Gastrocnemius medialis (tissue), 4 donors: Measurements from ENCODE around the gene PROSER2.

Experiments used
- POLR2A ChIP-seq, 2 donors: fragments of 450-650 bp; IDR thresholded peaks; one replicate each; pipeline ENCODE4 v1.6.1; 2017; ENCODE audit warnings: antibody characterized with exemption in 2 of 2, mild to moderate bottlenecking in 2 of 2, moderate library complexity in 2 of 2
- TF ChIP-seq, protein P1 (sequence below), 5 experiments: fragments of 450-650 bp in 3 of 5; fragments of 200-600 bp in 2 of 5; sonication (generic) in 2 of 5; IDR thresholded peaks in 4 of 5; conservative IDR thresholded peaks in 1 of 5; 1 replicate in 4 of 5; 2 replicates in 1 of 5; pipeline ENCODE4 v1.5.1; 2016 to 2019; ENCODE audit warnings: antibody characterized with exemption in 5 of 5, mild to moderate bottlenecking in 3 of 5, moderate library complexity in 3 of 5

- TF ChIP-seq, protein P1, sequence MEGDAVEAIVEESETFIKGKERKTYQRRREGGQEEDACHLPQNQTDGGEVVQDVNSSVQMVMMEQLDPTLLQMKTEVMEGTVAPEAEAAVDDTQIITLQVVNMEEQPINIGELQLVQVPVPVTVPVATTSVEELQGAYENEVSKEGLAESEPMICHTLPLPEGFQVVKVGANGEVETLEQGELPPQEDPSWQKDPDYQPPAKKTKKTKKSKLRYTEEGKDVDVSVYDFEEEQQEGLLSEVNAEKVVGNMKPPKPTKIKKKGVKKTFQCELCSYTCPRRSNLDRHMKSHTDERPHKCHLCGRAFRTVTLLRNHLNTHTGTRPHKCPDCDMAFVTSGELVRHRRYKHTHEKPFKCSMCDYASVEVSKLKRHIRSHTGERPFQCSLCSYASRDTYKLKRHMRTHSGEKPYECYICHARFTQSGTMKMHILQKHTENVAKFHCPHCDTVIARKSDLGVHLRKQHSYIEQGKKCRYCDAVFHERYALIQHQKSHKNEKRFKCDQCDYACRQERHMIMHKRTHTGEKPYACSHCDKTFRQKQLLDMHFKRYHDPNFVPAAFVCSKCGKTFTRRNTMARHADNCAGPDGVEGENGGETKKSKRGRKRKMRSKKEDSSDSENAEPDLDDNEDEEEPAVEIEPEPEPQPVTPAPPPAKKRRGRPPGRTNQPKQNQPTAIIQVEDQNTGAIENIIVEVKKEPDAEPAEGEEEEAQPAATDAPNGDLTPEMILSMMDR (IDR thresholded peaks at IDR 0.05 in 4 of 5, conservative IDR thresholded peaks at IDR 0.05 in 1 of 5), result no peak
- TF ChIP-seq POLR2A (IDR thresholded peaks at IDR 0.05), result no peak
These were observed 19.3 kb downstream of the PROSER2 start for GRCh38 chr10:11842411-11842810.
